Fibroblast of lung (primary cell): Measurements from ENCODE around the gene ALDH7A1.

Experiments used
- EZH2 ChIP-seq: IDR thresholded peaks from 2 replicates; pipeline ENCODE4 v1.5.1; 2012; ENCODE audit warnings: low read length, control low read depth, mild to moderate bottlenecking; ENCODE audit errors: missing control alignments
- TF ChIP-seq, protein P1 (sequence below), 2 donors: IDR thresholded peaks in 1 of 2; conservative IDR thresholded peaks in 1 of 2; 1 replicate in 1 of 2; 2 replicates in 1 of 2; pipeline ENCODE4 v1.5.1; 2011 to 2012; ENCODE audit warnings: low read length in 2 of 2, control low read depth in 1 of 2, inconsistent platforms in 1 of 2, low read depth in 1 of 2, mild to moderate bottlenecking in 1 of 2

DNA sequence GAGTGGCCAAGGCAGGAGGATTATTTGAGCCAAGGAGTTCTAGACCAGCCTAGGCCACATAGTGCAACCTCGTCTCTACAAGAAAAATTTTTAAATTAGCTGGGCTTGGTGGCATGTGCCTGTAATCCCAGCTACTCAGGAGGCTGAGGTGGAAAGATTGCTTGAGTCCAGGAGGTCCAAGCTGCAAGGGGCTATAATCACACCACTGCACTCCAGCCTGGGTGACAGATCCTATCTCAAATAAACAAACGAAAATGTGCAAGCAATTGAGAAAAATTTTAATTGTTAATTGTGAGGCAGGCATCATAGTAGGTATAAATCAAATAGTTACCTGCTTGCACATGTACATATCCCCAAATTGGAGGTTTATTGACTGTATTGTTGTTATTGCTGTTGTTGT, 15.3 kb downstream of the ALDH7A1 start:
- TF ChIP-seq, protein P1, sequence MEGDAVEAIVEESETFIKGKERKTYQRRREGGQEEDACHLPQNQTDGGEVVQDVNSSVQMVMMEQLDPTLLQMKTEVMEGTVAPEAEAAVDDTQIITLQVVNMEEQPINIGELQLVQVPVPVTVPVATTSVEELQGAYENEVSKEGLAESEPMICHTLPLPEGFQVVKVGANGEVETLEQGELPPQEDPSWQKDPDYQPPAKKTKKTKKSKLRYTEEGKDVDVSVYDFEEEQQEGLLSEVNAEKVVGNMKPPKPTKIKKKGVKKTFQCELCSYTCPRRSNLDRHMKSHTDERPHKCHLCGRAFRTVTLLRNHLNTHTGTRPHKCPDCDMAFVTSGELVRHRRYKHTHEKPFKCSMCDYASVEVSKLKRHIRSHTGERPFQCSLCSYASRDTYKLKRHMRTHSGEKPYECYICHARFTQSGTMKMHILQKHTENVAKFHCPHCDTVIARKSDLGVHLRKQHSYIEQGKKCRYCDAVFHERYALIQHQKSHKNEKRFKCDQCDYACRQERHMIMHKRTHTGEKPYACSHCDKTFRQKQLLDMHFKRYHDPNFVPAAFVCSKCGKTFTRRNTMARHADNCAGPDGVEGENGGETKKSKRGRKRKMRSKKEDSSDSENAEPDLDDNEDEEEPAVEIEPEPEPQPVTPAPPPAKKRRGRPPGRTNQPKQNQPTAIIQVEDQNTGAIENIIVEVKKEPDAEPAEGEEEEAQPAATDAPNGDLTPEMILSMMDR (conservative IDR thresholded peaks at IDR 0.05 in 1 of 2, IDR thresholded peaks at IDR 0.05 in 1 of 2; ENCODE audit: low read depth in 1 of 2, low read length in 2 of 2) = no peak
- TF ChIP-seq EZH2 = no peak
